Glomerular endothelial cell (primary cell): ENCODE data around the gene RTL1. TPM values are rescaled to one million over a fixed set of nuclear protein-coding genes. Genes with fewer than 3 reads are reported as not detected.

Experiments used
- DNase-seq: peaks from one replicate; pipeline ENCODE4 v3.0.0-alpha.2; 2011; ENCODE audit warnings: low read depth, low spot score; ENCODE audit errors: extremely low read depth
- total RNA-seq: library from RNA; depleted of rRNA; stranded (reverse); fragments of >200 nt; gene quantifications from 2 replicates; pipeline ENCODE4 v1.2.3, GENCODE V29; 2015

Gene RTL1
- total RNA-seq, 1 donor from 2014 or later, result not detected

- DNase-seq, result no peak
These were observed 4.3 kb downstream of the RTL1 start for GRCh38 chr14:100898935-100899883.

- DNase-seq, result no peak
These were observed 5.1 kb downstream of the RTL1 start for GRCh38 chr14:100898465-100898864.

GRCh38 chr14:100896369-100897060, 7.0 kb downstream of the RTL1 start:
- DNase-seq, result no peak

- no peak for DNase-seq
These were observed 8.1 kb downstream of the RTL1 start for GRCh38 chr14:100895411-100895810.

GRCh38 chr14:100894416-100894815, 9.1 kb downstream of the RTL1 start:
- DNase-seq, result no peak

- no peak for DNase-seq
These were observed 9.8 kb downstream of the RTL1 start for GRCh38 chr14:100893760-100894159.

GRCh38 chr14:100893228-100893601, 10.3 kb downstream of the RTL1 start:
- DNase-seq, result no peak

- DNase-seq, result no peak
These were observed 10.9 kb downstream of the RTL1 start for GRCh38 chr14:100892496-100893227.

- DNase-seq, result no peak
These were observed 11.7 kb downstream of the RTL1 start for GRCh38 chr14:100891501-100892445.

- DNase-seq, result no peak
These were observed 12.5 kb downstream of the RTL1 start for GRCh38 chr14:100891051-100891450.

GRCh38 chr14:100890061-100890850, 13.3 kb downstream of the RTL1 start:
- no peak for DNase-seq

GRCh38 chr14:100889641-100890040, 13.9 kb downstream of the RTL1 start:
- DNase-seq, result no peak

- no peak for DNase-seq
These were observed 14.7 kb downstream of the RTL1 start for GRCh38 chr14:100888789-100889315.

- DNase-seq, result no peak
These were observed 15.7 kb downstream of the RTL1 start for GRCh38 chr14:100887728-100888335.

GRCh38 chr14:100885617-100886016, 17.9 kb downstream of the RTL1 start:
- DNase-seq, result no peak

- no peak for DNase-seq
These were observed 18.3 kb downstream of the RTL1 start for GRCh38 chr14:100885196-100885595.

- DNase-seq, result no peak
These were observed 19.1 kb downstream of the RTL1 start for GRCh38 chr14:100884456-100884855.

GRCh38 chr14:100883789-100884101, 19.8 kb downstream of the RTL1 start:
- DNase-seq, result no peak
